Measurements from ENCODE around the gene MAGI2. TPM values are rescaled to one million over a fixed set of nuclear protein-coding genes. Genes with fewer than 3 reads are reported as not detected.

MAGI2 gene
- total RNA-seq, 4 donors from 2014 or later: 0.98 to 4.8 (median 2.5) TPM

- H3K27me3 ChIP-seq: no peaks in the 10 kb centered on the region
- no peak overlapping the region for H3K4me3 ChIP-seq
- TF ChIP-seq EP300 (IDR thresholded peaks at IDR 0.05) (no peak), POLR2AphosphoS5 (IDR thresholded peaks at IDR 0.05) (no peak), POLR2A (IDR thresholded peaks at IDR 0.05) (no peak)
- TF ChIP-seq, protein P1, sequence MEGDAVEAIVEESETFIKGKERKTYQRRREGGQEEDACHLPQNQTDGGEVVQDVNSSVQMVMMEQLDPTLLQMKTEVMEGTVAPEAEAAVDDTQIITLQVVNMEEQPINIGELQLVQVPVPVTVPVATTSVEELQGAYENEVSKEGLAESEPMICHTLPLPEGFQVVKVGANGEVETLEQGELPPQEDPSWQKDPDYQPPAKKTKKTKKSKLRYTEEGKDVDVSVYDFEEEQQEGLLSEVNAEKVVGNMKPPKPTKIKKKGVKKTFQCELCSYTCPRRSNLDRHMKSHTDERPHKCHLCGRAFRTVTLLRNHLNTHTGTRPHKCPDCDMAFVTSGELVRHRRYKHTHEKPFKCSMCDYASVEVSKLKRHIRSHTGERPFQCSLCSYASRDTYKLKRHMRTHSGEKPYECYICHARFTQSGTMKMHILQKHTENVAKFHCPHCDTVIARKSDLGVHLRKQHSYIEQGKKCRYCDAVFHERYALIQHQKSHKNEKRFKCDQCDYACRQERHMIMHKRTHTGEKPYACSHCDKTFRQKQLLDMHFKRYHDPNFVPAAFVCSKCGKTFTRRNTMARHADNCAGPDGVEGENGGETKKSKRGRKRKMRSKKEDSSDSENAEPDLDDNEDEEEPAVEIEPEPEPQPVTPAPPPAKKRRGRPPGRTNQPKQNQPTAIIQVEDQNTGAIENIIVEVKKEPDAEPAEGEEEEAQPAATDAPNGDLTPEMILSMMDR (IDR thresholded peaks at IDR 0.05): no peak
- H3K9me3 ChIP-seq: no peaks in the 10 kb centered on the region
- no peaks in the 10 kb centered on the region for H3K4me1 ChIP-seq
- H3K27ac ChIP-seq: no peak overlapping the region
- no peak for DNase-seq (ENCODE audit: low spot score in 2 of 2)
- WGBS: 89% methylated on average over 2 of the region's 2 CpGs
- no peaks in the 10 kb centered on the region for H3K36me3 ChIP-seq
Observed at GRCh38 chr7:79407351-79407750, 46.1 kb downstream of the MAGI2 start.

DNA sequence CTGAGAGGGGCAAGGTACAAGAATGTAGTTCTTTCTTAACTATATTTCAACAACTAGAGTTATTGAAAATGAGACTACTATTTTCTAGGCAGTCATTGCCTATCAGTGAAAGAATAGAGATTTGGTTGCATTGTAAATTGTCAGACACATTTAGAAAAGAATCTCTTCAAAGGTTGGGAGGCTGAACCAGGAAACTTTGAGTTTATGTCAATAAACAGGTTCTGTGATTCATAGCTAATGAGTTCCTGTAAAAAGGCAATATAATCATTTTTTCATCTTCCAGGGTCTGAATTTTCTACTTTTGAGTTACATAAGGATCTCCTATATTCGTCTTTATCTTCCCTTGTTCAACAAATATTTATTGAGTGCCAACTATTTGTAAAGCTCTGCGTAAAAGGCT, 47.1 kb downstream of the MAGI2 start:
- Histone ChIP-seq H3K9me3 (no peaks in the 10 kb centered on the region), H3K27me3 (no peaks in the 10 kb centered on the region), H3K4me3 (no peak overlapping the region), H3K36me3 (no peaks in the 10 kb centered on the region), H3K27ac (no peak overlapping the region), H3K4me1 (no peaks in the 10 kb centered on the region)
- DNase-seq (ENCODE audit: low spot score in 2 of 2): no peak
- 89% methylated on average over 2 of the region's 2 CpGs for WGBS
- no peak for TF ChIP-seq EP300 (IDR thresholded peaks at IDR 0.05)
- TF ChIP-seq, protein P1 (IDR thresholded peaks at IDR 0.05): no peak
- no peak for TF ChIP-seq POLR2A (IDR thresholded peaks at IDR 0.05)
- no peak for TF ChIP-seq POLR2AphosphoS5 (IDR thresholded peaks at IDR 0.05)

- DNase-seq (ENCODE audit: low spot score in 2 of 2): no peak
- Histone ChIP-seq H3K27ac (no peak overlapping the region), H3K9me3 (no peaks in the 10 kb centered on the region), H3K4me3 (no peak overlapping the region), H3K27me3 (no peaks in the 10 kb centered on the region), H3K36me3 (no peaks in the 10 kb centered on the region), H3K4me1 (no peaks in the 10 kb centered on the region)
- TF ChIP-seq POLR2AphosphoS5 (IDR thresholded peaks at IDR 0.05) (no peak), EP300 (IDR thresholded peaks at IDR 0.05) (no peak), POLR2A (IDR thresholded peaks at IDR 0.05) (no peak)
- TF ChIP-seq, protein P1 (IDR thresholded peaks at IDR 0.05): no peak
Observed at GRCh38 chr7:79405368-79405767, 48.1 kb downstream of the MAGI2 start.

GRCh38 chr7:79403879-79404278, 49.6 kb downstream of the MAGI2 start:
- H3K4me3 ChIP-seq: no peak overlapping the region
- TF ChIP-seq, protein P1 (IDR thresholded peaks at IDR 0.05): no peak
- TF ChIP-seq EP300 (IDR thresholded peaks at IDR 0.05): no peak
- TF ChIP-seq POLR2AphosphoS5 (IDR thresholded peaks at IDR 0.05): no peak
- TF ChIP-seq POLR2A (IDR thresholded peaks at IDR 0.05): no peak
- DNase-seq (ENCODE audit: low spot score in 2 of 2): no peak
- WGBS: 69% methylated on average over 3 of the region's 3 CpGs
- H3K4me1 ChIP-seq: no peaks in the 10 kb centered on the region
- no peaks in the 10 kb centered on the region for H3K36me3 ChIP-seq
- H3K9me3 ChIP-seq: no peaks in the 10 kb centered on the region
- no peaks in the 10 kb centered on the region for H3K27me3 ChIP-seq
- H3K27ac ChIP-seq: no peak overlapping the region

DNA sequence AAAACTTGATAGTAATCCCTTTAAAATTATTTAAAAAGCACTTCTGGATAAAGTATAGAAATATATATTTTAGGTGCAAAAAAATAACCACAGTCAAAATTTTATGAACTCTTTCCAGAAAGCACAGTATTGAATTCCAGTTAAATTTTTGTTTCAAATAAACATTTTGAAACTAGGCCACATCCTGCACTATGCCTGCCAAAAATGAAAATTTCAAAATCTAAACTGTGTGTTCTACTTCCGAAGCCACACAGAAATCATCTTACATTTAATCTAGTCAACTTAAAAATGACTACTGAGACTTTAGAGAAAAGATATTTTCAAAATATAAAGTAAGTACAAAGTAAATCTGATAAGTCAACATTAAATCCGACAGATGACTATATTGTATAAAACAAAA, 50.0 kb downstream of the MAGI2 start:
- no peaks in the 10 kb centered on the region for H3K27me3 ChIP-seq
- H3K27ac ChIP-seq: no peak overlapping the region
- no peaks in the 10 kb centered on the region for H3K36me3 ChIP-seq
- H3K4me3 ChIP-seq: no peak overlapping the region
- TF ChIP-seq EP300 (IDR thresholded peaks at IDR 0.05): no peak
- TF ChIP-seq, protein P1 (IDR thresholded peaks at IDR 0.05): no peak
- no peak for TF ChIP-seq POLR2AphosphoS5 (IDR thresholded peaks at IDR 0.05)
- no peak for TF ChIP-seq POLR2A (IDR thresholded peaks at IDR 0.05)
- H3K9me3 ChIP-seq: no peaks in the 10 kb centered on the region
- DNase-seq (ENCODE audit: low spot score in 2 of 2): no peak
- no peaks in the 10 kb centered on the region for H3K4me1 ChIP-seq
- 49% methylated on average over 2 of the region's 2 CpGs for WGBS

Measured in suprapubic skin (tissue), 4 donors.